LoVo (cell line): Measurements from ENCODE around the gene RTKN2.
"Not testable (repeated sequence)": the region's sequence is repeated elsewhere in the genome, so short reads cannot be mapped to it uniquely, and the experiment has no call there.

Source experiments
- DNase-seq: peaks from one replicate; pipeline ENCODE4 v3.0.0-alpha.2; 2016; ENCODE audit warnings: low spot score

RTKN2 gene

DNA sequence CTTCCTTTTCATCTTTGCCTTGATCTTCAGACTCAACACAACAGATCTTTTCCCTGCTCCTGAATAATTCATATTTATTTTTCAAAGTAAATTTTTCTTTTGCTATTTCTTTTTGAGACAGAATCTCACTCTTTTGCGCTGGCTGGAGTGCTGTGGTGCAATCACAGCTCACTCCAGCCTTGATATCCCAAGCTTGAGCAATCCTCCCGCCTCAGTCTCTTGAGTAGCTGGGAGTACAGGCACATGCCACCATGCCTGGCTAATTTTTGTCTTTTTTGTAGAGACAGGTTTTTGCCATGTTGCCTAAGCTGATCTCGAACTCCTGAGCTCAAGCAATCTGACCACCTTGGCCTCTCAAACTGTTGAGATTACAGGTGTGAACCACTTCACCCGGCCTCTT is 9.2 kb downstream of the RTKN2 start:
- no peak for DNase-seq

DNA sequence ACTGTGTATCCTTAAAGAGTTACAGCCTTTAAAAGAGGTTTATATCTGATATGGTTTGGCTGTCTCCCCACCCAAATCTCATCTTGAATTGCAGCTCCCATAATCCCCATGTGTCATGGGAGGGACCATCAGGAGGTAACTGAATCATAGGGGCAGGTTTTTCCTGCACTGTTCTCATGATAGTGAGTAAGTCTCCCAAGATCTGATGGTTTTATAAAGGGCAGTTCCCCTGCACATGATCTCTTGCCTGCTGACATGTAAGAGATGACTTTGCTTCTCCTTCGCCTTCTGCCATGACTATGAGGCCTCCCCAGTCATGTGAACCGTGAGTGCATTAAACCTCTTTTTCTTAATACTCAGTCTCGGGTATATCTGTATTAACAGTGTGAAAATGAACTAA is 9.7 kb downstream of the RTKN2 start:
- no peak for DNase-seq

DNA sequence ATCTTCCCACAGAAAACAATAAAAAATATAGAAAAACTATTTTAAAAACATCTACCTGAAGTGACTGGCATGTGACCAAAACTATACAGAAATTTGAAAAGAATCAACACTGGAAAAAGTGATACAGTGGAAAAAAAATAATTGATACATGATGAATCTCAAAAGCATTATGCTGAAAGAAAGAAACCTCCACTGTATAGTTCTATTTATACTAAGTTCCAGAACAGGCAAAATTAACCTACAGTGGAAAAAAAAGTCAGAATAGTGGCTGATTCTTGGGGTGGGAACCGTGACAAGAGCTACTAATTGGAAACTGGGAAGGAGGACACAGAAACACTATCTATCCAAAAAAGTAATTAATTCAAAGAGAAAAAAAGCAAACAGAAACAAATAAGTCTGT is 14.9 kb downstream of the RTKN2 start:
- DNase-seq = no peak

DNA sequence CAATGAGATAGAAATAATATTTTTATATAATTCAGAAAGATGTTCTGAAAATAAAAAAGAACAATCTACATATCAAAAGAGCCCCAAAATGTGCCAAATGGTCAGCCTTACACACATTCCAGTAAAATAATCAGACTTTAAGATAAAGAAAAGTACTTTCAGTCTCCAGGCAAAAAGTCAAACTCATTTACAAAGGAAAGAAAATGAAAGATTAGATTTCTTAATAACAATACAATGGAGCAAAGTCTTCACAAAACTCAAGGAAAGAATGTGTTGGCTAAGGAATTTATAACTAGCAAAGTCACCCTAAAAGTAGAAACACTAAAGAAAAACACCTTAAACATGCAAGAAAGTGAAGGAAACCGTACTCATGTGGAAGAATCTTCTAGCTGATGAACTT is 16.6 kb downstream of the RTKN2 start:
- no peak for DNase-seq

DNA sequence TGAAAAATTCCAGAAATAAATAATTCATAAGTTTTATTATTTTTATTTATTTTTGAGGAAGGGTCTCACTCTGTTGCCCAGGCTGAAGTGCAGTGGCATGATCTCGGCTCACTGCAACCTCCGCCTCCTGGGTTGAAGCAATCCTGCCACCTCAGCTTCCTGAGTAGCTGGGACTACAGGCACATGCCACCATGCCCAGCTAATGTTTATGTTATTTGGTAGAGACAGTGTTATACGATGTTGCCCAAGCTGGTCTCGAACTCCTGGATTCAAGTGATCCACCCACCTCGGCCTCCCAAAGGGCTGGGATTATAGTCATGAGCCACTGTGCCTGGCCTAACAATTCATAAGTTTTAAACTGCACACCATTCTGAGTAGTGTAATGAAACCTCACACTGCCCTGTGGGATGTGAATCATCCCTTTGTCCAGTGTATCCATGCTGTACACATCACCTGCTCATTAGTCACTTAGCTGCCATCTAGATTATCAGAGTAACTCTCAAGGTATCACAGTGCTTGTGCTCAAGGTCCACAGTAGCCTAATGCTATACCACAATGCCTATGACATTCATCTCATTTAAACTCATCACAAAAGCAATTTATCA is 17.9 kb downstream of the RTKN2 start:
- DNase-seq = peak; percentile 57

DNA sequence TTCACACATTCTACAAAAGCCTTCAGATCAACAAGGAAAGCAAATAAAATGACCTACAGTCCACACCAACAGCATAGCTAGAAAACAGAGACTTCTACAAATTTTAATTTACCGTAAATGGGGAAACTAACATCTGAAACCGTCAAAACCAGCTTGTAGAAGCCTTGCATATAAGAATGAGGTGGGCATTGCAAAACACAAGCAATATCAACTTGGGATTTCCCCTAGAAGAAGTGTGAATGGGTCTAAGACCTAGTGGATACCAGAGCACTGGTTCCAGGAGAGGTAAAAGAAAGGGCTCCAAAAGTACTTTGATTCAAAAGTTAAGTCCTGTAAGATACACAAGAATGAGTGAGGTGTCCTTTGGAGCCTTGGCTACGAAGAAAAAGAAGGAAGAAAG is 18.7 kb downstream of the RTKN2 start:
- no peak for DNase-seq

DNA sequence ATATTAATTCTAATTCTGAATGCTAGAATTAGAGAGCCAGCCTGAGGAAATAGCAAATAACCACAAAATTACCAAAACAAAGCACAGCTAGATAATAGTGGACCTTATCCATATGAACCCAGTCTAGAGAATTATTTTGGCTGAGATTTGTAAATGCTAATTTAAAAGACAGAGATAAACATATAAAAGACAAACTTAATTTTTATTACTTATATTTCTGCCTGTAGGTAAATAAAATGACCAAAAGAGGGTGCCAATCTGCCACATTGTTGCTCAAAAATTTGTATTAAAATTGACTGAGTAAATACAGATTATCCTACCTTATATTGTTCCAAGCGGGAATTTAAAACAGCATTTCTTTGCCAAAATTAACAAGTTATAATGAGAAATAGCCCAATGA is 20.2 kb downstream of the RTKN2 start:
- no peak for DNase-seq

DNA sequence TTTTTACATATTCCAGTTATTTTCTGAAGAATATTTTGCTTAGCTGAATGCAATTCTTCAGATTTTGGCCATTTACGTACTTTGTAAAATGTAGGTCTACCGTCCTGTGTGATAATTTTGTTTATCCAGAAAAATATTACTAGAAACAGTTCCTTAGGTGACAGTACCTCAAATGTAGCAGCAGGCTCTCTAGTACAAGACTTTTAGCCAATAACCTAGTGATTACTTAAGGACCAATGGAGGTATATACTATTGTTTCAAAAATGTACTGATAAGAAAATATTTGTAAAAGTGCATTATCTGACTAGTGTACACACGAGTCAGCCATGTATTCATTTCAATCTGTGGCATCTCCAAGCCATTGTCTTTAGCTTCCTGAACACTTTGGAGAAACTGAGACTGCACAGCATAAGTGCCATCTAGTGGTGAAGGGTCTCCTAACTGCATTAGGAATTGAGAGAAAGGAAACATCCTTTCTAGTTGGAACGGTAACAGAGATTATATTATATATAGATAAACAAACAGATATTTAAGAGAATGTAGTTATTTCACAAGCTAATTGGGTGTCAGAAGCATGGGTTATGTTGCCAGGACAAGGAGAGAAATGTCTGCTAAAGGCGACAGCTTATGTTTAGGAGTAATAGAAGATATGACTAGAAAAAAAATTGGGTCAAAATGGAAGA is 23.7 kb downstream of the RTKN2 start:
- peak; percentile 76 for DNase-seq

DNA sequence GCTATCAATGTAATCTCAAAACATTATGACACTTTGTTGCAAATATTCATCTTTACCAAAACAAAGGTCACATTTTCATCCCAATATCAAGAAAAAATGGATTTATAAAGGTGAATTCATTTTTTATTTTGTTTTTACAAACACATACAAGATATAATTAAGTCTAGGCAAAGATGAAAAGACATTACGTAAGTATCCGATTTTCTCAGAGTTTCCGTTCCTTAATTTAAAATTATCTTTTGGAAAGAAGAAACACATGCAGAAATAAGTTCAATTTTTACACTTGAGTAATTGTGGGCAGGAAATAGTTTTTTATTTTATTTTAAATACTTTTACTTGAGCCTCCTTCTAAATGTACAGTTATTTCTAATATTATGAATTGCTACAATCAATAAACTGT is 24.6 kb downstream of the RTKN2 start:
- DNase-seq = no peak

DNA sequence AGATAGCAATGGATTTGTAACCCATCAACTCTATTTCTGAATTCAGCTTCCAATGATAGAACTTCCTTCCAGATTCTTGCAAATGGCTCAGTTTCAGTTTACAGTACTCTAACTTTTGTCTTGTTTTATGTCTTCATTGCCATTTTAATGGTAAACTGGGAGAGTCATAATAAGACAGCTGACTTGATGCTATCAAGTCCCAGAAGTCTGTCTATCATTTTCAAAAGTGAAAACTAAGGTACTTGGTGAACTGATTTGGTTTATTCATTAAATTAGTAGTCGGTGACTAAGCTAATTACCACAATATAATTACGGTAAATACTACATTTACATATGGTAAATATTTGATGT is 25.0 kb downstream of the RTKN2 start:
- no peak for DNase-seq

DNA sequence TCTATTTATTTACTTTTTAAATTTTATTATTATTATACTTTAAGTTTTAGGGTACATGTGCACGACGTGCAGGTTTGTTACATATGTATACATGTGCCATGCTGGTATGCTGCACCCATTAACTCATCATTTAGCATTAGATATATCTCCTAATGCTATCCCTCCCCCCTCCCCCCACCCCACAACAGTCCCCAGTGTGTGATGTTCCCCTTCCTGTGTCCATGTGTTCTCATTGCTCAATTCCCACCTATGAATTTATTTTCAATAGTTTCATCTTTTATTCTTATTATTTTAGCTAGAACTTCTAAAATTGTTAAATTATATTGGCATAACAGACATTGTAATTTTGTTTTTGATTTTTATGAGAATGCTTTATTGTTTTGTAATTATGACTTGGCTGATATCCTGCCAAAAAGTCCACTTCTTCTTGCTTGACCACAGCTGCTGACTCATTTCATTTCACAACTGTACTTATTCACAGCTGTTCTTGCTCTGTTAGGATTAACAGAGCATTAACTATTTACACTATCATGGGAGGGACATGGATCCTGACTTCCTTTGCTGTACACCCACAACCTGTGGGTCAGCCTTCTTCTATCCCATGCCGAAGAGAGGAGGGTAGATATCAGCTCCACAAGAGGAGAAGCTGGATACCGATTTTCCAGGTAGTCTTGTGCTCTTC is 25.5 kb downstream of the RTKN2 start:
- DNase-seq = peak; percentile 60

DNA sequence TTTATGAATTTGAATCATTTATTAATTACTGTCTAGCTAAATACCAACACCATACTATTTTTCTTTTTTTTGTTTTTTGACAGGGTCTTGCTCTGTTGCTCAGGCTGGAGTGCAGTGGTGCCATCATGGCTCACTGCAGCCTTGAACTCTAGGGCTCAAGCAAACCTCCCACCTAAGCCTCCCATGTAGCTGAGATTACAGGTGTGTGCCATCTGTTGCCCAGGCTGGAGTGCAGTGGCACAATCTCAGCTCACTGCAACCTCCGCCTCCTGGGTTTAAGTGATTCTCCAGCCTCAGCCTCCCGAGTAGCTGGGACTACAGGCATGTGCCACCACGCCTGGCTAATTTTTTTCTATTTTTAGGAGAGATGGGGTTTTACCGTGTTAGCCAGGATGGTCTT is 27.1 kb downstream of the RTKN2 start:
- DNase-seq = not testable (repeated sequence)

DNA sequence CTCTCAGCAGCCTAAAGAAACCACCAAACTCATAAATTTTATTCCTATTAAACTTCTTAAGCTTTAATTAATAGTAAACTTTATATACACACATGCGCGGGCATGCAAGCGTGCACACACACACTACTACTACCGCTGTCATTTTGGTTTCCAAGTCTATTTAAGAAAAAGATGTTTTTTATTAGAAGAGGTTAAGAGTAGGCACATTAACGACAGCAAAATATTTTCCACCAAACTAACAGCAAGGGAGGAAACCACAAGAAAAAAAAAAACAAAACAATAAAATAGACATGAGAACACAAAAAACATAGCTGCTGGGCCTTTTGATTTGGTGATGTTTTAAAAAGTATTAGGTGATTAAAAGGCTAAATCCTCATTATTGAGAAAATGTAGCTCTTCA is 28.6 kb downstream of the RTKN2 start:
- no peak for DNase-seq

DNA sequence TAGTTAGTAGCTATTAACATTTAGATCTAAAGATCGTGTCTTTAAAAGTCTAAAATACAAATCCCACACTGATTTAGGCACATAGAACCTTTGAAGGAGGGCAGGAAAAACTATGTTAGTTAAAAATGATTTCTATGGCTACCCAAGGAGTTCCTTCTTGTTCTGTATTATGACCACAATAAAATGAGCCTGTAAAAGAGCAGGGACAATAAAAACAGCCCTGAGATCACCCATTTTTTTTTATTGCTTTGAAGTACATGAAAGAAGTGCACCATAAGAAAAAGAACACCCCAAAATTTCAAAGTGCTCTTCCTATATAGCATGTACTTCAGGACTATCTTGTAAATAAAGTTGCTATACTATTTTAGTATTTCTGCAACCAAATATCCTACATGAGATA is 29.8 kb downstream of the RTKN2 start:
- peak; percentile 22 for DNase-seq

DNA sequence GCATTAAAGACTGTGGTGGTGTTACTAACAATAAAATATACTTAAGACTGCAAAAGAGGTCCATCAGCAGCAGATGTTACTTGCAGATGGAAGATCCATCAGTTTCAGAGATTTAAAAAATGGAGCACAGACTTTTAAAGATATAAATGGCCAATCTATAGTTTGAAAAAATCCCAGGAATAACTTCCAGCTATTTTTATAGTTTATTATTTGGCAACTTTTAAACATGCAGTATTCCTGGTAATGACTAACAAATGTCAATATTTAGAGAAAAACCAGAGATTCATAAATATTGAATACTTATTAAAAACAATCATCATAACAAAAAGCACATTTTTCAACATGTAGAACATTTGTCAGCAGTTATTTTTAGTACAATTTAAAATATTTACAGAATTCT is 30.7 kb downstream of the RTKN2 start:
- DNase-seq = no peak

DNA sequence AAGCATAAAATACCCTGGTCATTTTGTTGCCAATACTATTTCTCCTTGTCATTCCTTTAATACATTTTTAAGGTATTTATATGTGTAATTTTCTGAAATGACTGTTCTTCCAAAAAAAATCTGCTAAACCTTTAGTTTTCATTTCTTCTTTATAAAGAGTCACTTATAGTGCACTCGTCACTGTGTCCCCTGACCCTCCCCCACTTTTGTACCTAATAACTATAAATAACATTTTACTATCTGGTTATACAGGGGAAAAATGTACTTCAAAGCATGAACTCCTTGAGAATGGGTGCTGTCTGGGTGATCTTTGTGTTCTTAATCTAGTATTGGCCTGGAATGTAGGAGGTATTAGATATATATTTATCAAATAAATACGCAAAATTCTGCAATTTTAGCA is 31.1 kb downstream of the RTKN2 start:
- DNase-seq = no peak

DNA sequence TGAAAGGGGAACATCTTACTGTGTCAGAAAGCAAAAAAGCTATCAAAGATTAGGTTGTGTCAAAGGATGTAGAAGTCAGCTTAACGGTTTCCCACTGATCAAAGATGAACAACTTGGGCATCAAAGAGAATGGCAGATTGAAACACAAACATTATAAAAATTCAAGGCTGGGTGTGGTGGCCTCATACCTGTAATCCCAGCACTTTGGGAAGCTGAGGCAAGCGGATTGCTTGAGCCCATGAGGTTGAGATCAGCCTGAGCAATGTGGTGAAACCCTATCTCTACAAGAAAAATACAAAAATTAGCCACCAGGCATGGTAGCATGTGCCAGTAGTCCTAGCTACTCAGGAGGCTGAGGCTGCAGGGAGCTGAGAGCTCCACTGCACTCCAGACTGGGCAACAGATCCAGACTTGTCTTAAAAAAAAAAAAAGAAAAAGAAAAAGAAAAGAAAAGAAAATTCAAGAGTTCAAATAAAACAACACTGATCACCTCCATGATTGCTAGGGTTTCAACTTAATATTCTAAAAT is 34.5 kb downstream of the RTKN2 start:
- no peak for DNase-seq

DNA sequence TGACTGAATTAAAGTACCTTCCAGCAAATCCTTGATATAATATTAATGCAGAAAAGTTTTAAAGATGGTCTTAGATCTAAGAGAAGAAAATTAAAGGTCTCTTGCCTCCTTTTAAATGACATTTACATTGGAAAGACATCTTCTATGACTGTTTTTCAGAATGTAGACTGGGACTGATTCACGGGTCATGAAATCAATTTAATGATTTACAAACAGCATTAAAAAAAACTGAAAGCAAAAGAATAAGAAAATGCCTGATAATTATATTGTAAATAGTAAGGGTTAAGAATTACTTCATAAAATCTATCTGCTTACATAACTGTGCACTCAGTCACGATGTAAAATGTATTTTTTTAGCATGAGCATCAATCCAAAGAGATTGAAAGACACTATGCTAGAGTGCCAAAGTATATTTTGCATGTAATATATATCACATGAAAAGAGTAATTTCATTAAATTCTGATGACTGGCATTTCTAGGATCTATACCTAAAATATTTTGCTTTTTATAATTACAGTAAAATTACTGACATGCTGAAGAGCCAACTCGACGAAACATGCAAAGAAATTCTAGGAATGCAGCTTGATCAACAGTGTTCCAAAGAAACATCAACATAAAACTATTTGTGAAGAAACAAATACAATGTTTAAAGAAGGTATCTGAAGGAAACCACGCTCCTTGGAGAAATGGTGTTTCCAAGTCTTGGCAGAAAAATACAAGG is 35.1 kb downstream of the RTKN2 start:
- DNase-seq = no peak

DNA sequence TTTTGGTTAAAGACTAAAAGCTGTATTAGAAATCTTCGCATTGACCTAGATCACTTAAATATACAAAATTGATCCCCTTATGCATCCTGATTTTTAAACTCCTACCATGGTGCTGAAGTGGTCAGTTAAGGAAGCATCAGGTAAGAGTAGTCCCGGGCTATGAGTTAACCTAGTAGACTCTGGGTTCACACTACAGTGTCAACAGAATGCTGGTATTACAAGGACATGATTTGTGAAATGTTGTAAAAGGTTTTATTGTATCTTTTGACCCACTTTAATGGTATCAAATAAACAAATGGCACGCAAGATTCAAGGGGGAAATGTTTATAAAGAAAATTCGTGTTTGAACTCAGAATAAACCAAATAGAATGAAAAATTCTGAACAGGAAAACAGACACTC is 36.8 kb downstream of the RTKN2 start:
- DNase-seq = no peak

DNA sequence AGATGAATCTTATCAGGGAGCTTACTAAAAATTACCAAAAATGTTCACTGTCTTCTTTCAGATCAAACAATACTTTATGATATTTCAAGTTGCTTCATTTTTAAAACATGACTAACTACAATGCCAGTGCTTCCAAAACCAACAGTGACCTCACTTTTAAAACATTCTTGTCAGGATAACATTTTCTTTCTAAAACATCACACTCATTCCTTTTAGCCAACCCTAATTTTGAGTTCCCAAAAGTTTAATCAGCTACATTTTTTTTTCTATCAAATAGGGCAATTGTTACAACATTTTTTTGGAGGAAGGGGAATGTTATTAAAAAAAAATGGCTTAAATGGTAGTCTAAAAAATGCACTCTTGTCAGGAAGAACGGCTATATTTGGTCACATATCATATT is 37.3 kb downstream of the RTKN2 start:
- no peak for DNase-seq

DNA sequence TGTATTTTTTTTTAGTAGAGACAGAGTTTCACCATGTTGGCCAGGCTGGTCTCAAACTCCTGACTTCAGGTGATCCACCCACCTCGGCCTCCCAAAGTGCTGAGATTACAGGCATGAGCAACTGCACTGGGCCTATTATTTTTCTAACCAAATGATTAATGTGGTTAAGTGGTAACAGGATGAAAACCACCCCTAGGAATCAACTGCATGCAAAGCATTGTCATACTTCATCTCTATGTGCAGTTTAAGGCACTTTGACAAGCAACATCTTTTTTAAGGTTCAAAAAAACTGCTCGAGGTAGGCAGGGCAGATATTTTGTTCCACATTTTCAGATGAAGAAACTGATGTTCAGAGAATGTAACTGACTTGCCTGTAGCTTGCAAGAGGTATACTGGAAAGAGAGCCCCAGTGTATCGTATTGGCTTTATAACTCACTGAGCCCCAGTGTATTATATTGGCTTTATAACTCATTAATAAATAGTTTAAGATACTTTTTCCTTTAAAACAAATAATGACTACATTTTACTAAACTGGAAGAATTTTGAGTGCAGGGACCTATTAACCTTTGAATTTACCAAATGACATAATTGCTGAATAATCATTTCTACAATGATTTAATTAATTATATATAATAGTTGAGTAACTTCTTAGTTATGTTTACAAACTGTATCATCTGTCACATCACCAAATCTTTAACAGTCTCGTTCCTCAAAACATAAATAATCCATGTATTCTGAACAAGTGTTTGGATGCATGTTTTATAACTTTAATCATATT is 38.1 kb downstream of the RTKN2 start:
- no peak for DNase-seq

DNA sequence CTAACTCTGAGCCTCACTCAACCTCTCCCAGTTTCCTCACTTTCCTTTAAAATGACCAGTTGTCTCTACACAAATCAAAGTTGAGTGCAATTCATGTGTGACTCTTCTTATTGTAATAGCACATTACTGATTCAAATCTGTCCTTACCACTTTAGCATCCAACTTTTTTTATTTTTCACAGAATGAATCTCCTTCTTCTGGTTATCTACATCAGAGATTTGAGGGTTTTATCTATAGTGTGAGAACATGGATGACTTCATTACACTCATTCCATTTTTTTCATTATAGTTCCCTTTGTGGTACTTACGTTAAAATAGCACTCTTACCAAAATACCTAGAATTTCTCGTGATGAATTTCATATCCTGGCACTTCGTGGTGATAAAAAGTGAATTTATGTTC is 43.3 kb downstream of the RTKN2 start:
- no peak for DNase-seq
